Measurements from ENCODE around the gene LILRA1. TPM values are rescaled to one million over a fixed set of nuclear protein-coding genes. Genes with fewer than 3 reads are reported as not detected.
"Not testable (repeated sequence)": the region's sequence is repeated elsewhere in the genome, so short reads cannot be mapped to it uniquely, and the experiment has no call there.

The LILRA1 gene
- polyA plus RNA-seq, 1 experiment: not detected

GRCh38 chr19:54573330-54573872 lies 20.0 kb upstream of the LILRA1 start, which contains the start of gene LILRA2:
Gene LILRA2, plus strand, starts transcription at chr19:54573790. Its CDS starts 89 bp downstream, at chr19:54573879.
- ChIA-PET CTCF (no interaction called here), POLR2A (no interaction called here)
- no peak for DNase-seq (ENCODE audit: low read depth, low spot score)
- Histone ChIP-seq H3K9me3 (ENCODE audit: control insufficient read depth, insufficient read depth, low read length) (peaks cover 70% of the 10 kb centered on the region), H3K27ac (ENCODE audit: low read depth, low read length) (no peak within 1 kb of the TSS), H3K4me3 (ENCODE audit: low read depth, low read length) (no peak within 1 kb of the TSS), H3K27me3 (ENCODE audit: control insufficient read depth, insufficient read depth, low read length) (no peaks in the 10 kb centered on the region)
- TF ChIP-seq CTCF (IDR thresholded peaks at IDR 0.05; ENCODE audit: low read depth, low read length): no peak

GRCh38 chr19:54574051-54574450 lies 19.4 kb upstream of the LILRA1 start:
- H3K4me3 ChIP-seq (ENCODE audit: low read depth, low read length): no peak overlapping the region
- POLR2A ChIA-PET: no interaction called here
- H3K27me3 ChIP-seq (ENCODE audit: control insufficient read depth, insufficient read depth, low read length): no peaks in the 10 kb centered on the region
- CTCF ChIA-PET: no interaction called here
- DNase-seq (ENCODE audit: low read depth, low spot score): no peak
- no peak overlapping the region for H3K27ac ChIP-seq (ENCODE audit: low read depth, low read length)
- no peak for TF ChIP-seq CTCF (IDR thresholded peaks at IDR 0.05; ENCODE audit: low read depth, low read length)
- peaks cover 70% of the 10 kb centered on the region for H3K9me3 ChIP-seq (ENCODE audit: control insufficient read depth, insufficient read depth, low read length)

GRCh38 chr19:54574527-54575056 lies 18.8 kb upstream of the LILRA1 start:
- Histone ChIP-seq H3K9me3 (ENCODE audit: control insufficient read depth, insufficient read depth, low read length) (peaks cover 70% of the 10 kb centered on the region), H3K4me3 (ENCODE audit: low read depth, low read length) (no peak overlapping the region), H3K27ac (ENCODE audit: low read depth, low read length) (no peak overlapping the region), H3K27me3 (ENCODE audit: control insufficient read depth, insufficient read depth, low read length) (no peaks in the 10 kb centered on the region)
- no peak for DNase-seq (ENCODE audit: low read depth, low spot score)
- TF ChIP-seq CTCF (IDR thresholded peaks at IDR 0.05; ENCODE audit: low read depth, low read length): no peak
- ChIA-PET POLR2A (no interaction called here), CTCF (no interaction called here)

GRCh38 chr19:54575205-54575604 lies 18.2 kb upstream of the LILRA1 start:
- CTCF ChIA-PET; H3K27me3 ChIP-seq (ENCODE audit: control insufficient read depth, insufficient read depth, low read length); DNase-seq (ENCODE audit: low read depth, low spot score); POLR2A ChIA-PET; H3K4me3 ChIP-seq (ENCODE audit: low read depth, low read length); H3K27ac ChIP-seq (ENCODE audit: low read depth, low read length): not testable (repeated sequence)
- peaks cover 68% of the 10 kb centered on the region for H3K9me3 ChIP-seq (ENCODE audit: control insufficient read depth, insufficient read depth, low read length)

GRCh38 chr19:54576411-54576976 lies 16.9 kb upstream of the LILRA1 start:
- TF ChIP-seq CTCF (IDR thresholded peaks at IDR 0.05; ENCODE audit: low read depth, low read length): no peak
- DNase-seq (ENCODE audit: low read depth, low spot score): no peak
- Histone ChIP-seq H3K27me3 (ENCODE audit: control insufficient read depth, insufficient read depth, low read length) (no peaks in the 10 kb centered on the region), H3K4me3 (ENCODE audit: low read depth, low read length) (no peak overlapping the region), H3K27ac (ENCODE audit: low read depth, low read length) (no peak overlapping the region), H3K9me3 (ENCODE audit: control insufficient read depth, insufficient read depth, low read length) (peaks cover 58% of the 10 kb centered on the region)
- ChIA-PET CTCF (no interaction called here), POLR2A (no interaction called here)

All from AG04450 (cell line).